WTC11 (cell line): ENCODE results near the gene AGBL4. TPM values are rescaled to one million over a fixed set of nuclear protein-coding genes. Genes with fewer than 3 reads are reported as not detected.

ENCODE experiments used
- ATAC-seq: fragments of 200-7000 bp; cut with Tn5 transposase; 2 replicates; pipeline ENCODE4 v1.10.0; 2021; ENCODE audit warnings: mild to moderate bottlenecking, moderate library complexity
- CTCF ChIA-PET: fragments of 300-600 bp; sonication (Branson Sonifier 250); formaldehyde crosslinking; loops from one replicate; lab custom pipeline; 2021; ENCODE audit warnings: antibody characterized with exemption; lab: Charles Lee
- POLR2A ChIA-PET: fragments of 350-600 bp; sonication (Branson Sonifier 250); formaldehyde crosslinking; loops from one replicate; lab custom pipeline; 2021; ENCODE audit warnings: antibody characterized with exemption; lab: Charles Lee
- DNase-seq: peaks from one replicate; pipeline ENCODE4 v3.0.0; 2021; ENCODE audit warnings: low spot score
- H3K27ac Mint-ChIP-seq: 2 replicates; pipeline ENCODE4 v1.8.0; 2021; ENCODE audit warnings: mixed read lengths
- H3K27me3 Mint-ChIP-seq: 2 replicates; pipeline ENCODE4 v1.8.0; 2021; ENCODE audit warnings: low read depth, mild to moderate bottlenecking, moderate library complexity, mixed read lengths
- H3K36me3 Mint-ChIP-seq: 2 replicates; pipeline ENCODE4 v1.8.0; 2021; ENCODE audit warnings: mixed read lengths
- H3K4me1 Mint-ChIP-seq: 2 replicates; pipeline ENCODE4 v1.8.0; 2022; ENCODE audit warnings: mixed read lengths
- H3K4me3 Mint-ChIP-seq: 2 replicates; pipeline ENCODE4 v1.8.0; 2021; ENCODE audit warnings: mild to moderate bottlenecking, moderate library complexity, mixed read lengths
- H3K9me3 Mint-ChIP-seq: 2 replicates; pipeline ENCODE4 v1.8.0; 2021; ENCODE audit warnings: mixed read lengths
- AFF4 ChIP-seq: sonication (generic); formaldehyde crosslinking; IDR thresholded peaks from 2 replicates; pipeline ENCODE4 v1.8.1; 2023; ENCODE audit warnings: mild to moderate bottlenecking, missing genetic modification reagents, borderline replicate concordance
- AR ChIP-seq: fragments of 250-450 bp; sonication (Bioruptor Pico); IDR thresholded peaks from 2 replicates; pipeline ENCODE4 v1.9.0; 2021; ENCODE audit warnings: mild to moderate bottlenecking
- ARID4B ChIP-seq: sonication (generic); formaldehyde crosslinking; IDR thresholded peaks from 2 replicates; pipeline ENCODE4 v1.8.0; 2023; ENCODE audit warnings: missing genetic modification reagents, mild to moderate bottlenecking, borderline replicate concordance
- ELF4 ChIP-seq: sonication (generic); formaldehyde crosslinking; IDR thresholded peaks from 2 replicates; pipeline ENCODE4 v1.8.1; 2022; ENCODE audit warnings: low read depth, mild to moderate bottlenecking, moderate library complexity, missing genetic modification reagents
- ETV6 ChIP-seq: sonication (generic); formaldehyde crosslinking; IDR thresholded peaks from 2 replicates; pipeline ENCODE4 v1.8.1; 2022; ENCODE audit warnings: mild to moderate bottlenecking, missing genetic modification reagents
- FOXJ3 ChIP-seq: sonication (generic); formaldehyde crosslinking; IDR thresholded peaks from 2 replicates; pipeline ENCODE4 v1.9.0; 2021; ENCODE audit warnings: missing genetic modification reagents, mild to moderate bottlenecking, borderline replicate concordance
- GABPB1 ChIP-seq: sonication (generic); formaldehyde crosslinking; IDR thresholded peaks from 2 replicates; pipeline ENCODE4 v1.8.1; 2023; ENCODE audit warnings: mild to moderate bottlenecking, missing genetic modification reagents
- HMGXB4 ChIP-seq: sonication (generic); formaldehyde crosslinking; IDR thresholded peaks from 2 replicates; pipeline ENCODE4 v1.8.1; 2023; ENCODE audit warnings: mild to moderate bottlenecking, moderate library complexity, missing genetic modification reagents
- PRDM15 ChIP-seq: sonication (generic); formaldehyde crosslinking; IDR thresholded peaks from 2 replicates; pipeline ENCODE4 v1.8.0; 2022; ENCODE audit warnings: missing genetic modification reagents
- PRRX2 ChIP-seq: fragments of 250-450 bp; sonication (Bioruptor Pico); IDR thresholded peaks from 2 replicates; pipeline ENCODE4 v1.8.0; 2021; ENCODE audit warnings: mild to moderate bottlenecking
- RELA ChIP-seq: sonication (generic); formaldehyde crosslinking; IDR thresholded peaks from 2 replicates; pipeline ENCODE4 v1.8.1; 2022; ENCODE audit warnings: missing genetic modification reagents, mild to moderate bottlenecking, borderline replicate concordance
- TEAD1 ChIP-seq: sonication (generic); formaldehyde crosslinking; IDR thresholded peaks from 2 replicates; pipeline ENCODE4 v1.8.0; 2022; ENCODE audit warnings: mild to moderate bottlenecking, missing genetic modification reagents
- ZMAT4 ChIP-seq: fragments of 250-450 bp; sonication (Bioruptor Pico); IDR thresholded peaks from 2 replicates; pipeline ENCODE4 v1.9.0; 2021; ENCODE audit warnings: mild to moderate bottlenecking
- total RNA-seq: library from RNA; stranded (reverse); gene quantifications from 3 replicates; pipeline ENCODE4 v1.2.3, GENCODE V29; 2021

Gene AGBL4
- total RNA-seq, 1 experiment from 2014 or later = 0.87 TPM

DNA sequence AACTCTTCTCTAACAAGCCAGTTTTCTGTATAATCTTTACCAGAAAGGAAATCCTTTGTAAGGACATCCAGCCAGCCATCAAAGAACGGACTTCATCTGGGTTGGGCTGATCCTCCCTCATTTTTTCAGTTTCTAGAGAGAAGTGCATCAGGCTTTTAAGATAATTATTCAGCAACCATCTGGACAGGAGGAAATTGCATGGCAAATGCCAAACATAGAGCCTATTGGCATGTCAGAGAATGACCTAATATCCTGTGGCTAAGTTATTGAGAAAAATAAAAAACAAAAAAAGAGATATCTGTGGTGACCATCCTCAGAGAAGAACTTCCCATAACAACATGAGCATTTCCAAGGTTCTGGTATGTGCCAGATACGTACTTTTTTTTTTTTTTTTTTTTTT lies 1172.1 kb downstream of the AGBL4 start (continued):
- no peak for TF ChIP-seq AFF4 (CRISPR knock-in tag)
- no peak for TF ChIP-seq HMGXB4 (CRISPR knock-in tag)
- no peak for TF ChIP-seq FOXJ3 (CRISPR knock-in tag)
- no peak for TF ChIP-seq GABPB1 (CRISPR knock-in tag)
- no peak for TF ChIP-seq ARID4B
- no peak for TF ChIP-seq ETV6 (CRISPR knock-in tag)
- TF ChIP-seq AR = no peak

DNA sequence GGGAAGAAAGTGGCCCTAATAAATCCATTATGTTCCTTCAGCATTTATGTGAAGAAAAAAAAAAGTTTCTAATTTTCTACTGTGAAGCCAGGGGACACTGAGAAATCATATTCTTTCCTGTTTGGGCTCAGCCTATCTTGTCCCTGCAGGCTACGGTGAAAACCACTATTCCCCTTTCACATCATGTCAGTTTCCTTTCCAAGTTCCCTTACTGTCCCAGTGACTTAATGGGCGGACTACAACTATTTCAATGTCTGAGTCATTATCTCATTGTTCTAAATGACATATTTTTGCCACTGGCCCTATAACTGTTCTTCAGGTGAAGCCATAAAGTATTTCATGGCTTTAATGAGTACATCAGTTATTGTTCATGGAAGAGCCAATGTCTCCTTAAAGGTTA lies 1175.7 kb downstream of the AGBL4 start:
- no peak overlapping the region for H3K4me3 Mint-ChIP-seq
- H3K27ac Mint-ChIP-seq = no peak overlapping the region
- H3K9me3 Mint-ChIP-seq = no peaks in the 10 kb centered on the region
- DNase-seq (no peak), ATAC-seq (no peak)
- H3K27me3 Mint-ChIP-seq = no peaks in the 10 kb centered on the region
- ChIA-PET CTCF (no interaction called here), POLR2A (no interaction called here)
- no peaks in the 10 kb centered on the region for H3K36me3 Mint-ChIP-seq
- H3K4me1 Mint-ChIP-seq = peaks cover 11% of the 10 kb centered on the region
- TF ChIP-seq PRRX2 (CRISPR knock-in tag) (no peak), ZMAT4 (no peak), TEAD1 (CRISPR knock-in tag) (no peak), RELA (no peak), ELF4 (no peak), PRDM15 (CRISPR knock-in tag) (no peak), ARID4B (no peak)
